K562 (cell line): ENCODE measurements around the gene MAD1L1. TPM values are rescaled to one million over a fixed set of nuclear protein-coding genes. Genes with fewer than 3 reads are reported as not detected.

Experiments
- ATAC-seq: fragments of 200-7000 bp; cut with Tn5 transposase; 3 replicates; pipeline ENCODE4 v1.9.1; 2020; ENCODE audit warnings: moderate library complexity
- BruUV-seq: library from RNA; stranded (reverse); fragments of 400-500 nt; replicated peaks from 2 replicates; lab custom pipeline; 2021; lab: Mats Ljungman, UMichigan
- CTCF ChIA-PET: fragments of 300-600 bp; formaldehyde crosslinking; extraction: SDS; loops from one replicate; lab custom pipeline; 2021; ENCODE audit warnings: low intra/inter-chr PET ratio; lab: Yijun Ruan, JAX
- POLR2A ChIA-PET: fragments of 300-600, 350-650 bp; sonication (Branson Sonifier 250); formaldehyde crosslinking; extraction: SDS; loops from one replicate; lab custom pipeline; 2021; ENCODE audit warnings: antibody characterized with exemption, inconsistent platforms; lab: Yijun Ruan, JAX
- DNase-seq, 4 experiments: peaks; one replicate each; pipeline versions ENCODE4 v3.0.0 to v3.0.0-alpha.2; 2011 to 2018; ENCODE audit warnings: low spot score in 3 of 4, mixed read lengths in 3 of 4; ENCODE audit errors: extremely low read depth in 1 of 4
- FAIRE-seq: peaks from 2 replicates; lab custom pipeline; 2011; peaks lifted over from hg19 to GRCh38; lab: Jason Lieb, UNC
- H2AFZ ChIP-seq: 2 replicates; pipeline ENCODE4 v1.6.0; 2011; ENCODE audit warnings: low read depth, low read length, control low read depth, inconsistent platforms
- H3K27ac ChIP-seq: fragments of 200-600 bp; 3 replicates; pipeline ENCODE4 v1.8.0; 2011; ENCODE audit warnings: low read depth, mild to moderate bottlenecking, control low read depth, inconsistent platforms, low read length, moderate library complexity, mixed read lengths; ENCODE audit errors: extremely low read depth
- H3K27me3 ChIP-seq, 2 experiments: fragments of 300-600 bp in 1 of 2; 2 replicates in 1 of 2; 3 replicates in 1 of 2; pipeline versions ENCODE4 v1.6.0 to v1.8.0; 2011; ENCODE audit warnings: inconsistent platforms in 2 of 2, low read length in 2 of 2, mild to moderate bottlenecking in 1 of 2, mixed read lengths in 1 of 2, moderate library complexity in 1 of 2; ENCODE audit not compliant: control insufficient read depth in 2 of 2, insufficient read depth in 2 of 2
- H3K36me3 ChIP-seq: fragments of 300-600 bp; 3 replicates; pipeline ENCODE4 v1.8.0; 2011; ENCODE audit warnings: mild to moderate bottlenecking, low read length, inconsistent platforms; ENCODE audit not compliant: control insufficient read depth, insufficient read depth
- H3K4me1 ChIP-seq, 2 experiments: fragments of 200-600 bp in 1 of 2; replicated peaks in 1 of 2; 2 replicates in 1 of 2; 3 replicates in 1 of 2; pipeline versions ENCODE4 v1.5.1 to v1.8.0; 2011; ENCODE audit warnings: inconsistent platforms in 2 of 2, low read length in 2 of 2, mild to moderate bottlenecking in 1 of 2, mixed read lengths in 1 of 2, moderate library complexity in 1 of 2; ENCODE audit not compliant: control insufficient read depth in 2 of 2, insufficient read depth in 2 of 2
- H3K4me2 ChIP-seq: 2 replicates; pipeline ENCODE4 v1.6.1; 2011; ENCODE audit warnings: low read length, control low read depth, inconsistent platforms, mixed read lengths; ENCODE audit not compliant: insufficient read depth
- H3K4me3 ChIP-seq: fragments of 200-600 bp; sonication (generic), shearing (Covaris generic); 2 replicates; pipeline ENCODE4 v1.5.1; 2016; ENCODE audit warnings: control low read depth, inconsistent platforms
- H3K79me2 ChIP-seq: fragments of 200-600 bp; 3 replicates; pipeline ENCODE4 v1.8.0; 2011; ENCODE audit warnings: low read length, inconsistent platforms; ENCODE audit not compliant: control insufficient read depth, insufficient read depth
- H3K9ac ChIP-seq, 2 experiments: 2 replicates each; pipeline versions ENCODE4 v1.6.0 to v1.6.1; 2011; ENCODE audit warnings: low read depth in 2 of 2, low read length in 2 of 2, control low read depth in 1 of 2, inconsistent platforms in 1 of 2, mild to moderate bottlenecking in 1 of 2, mixed read lengths in 1 of 2; ENCODE audit not compliant: insufficient read depth in 1 of 2
- H3K9me1 ChIP-seq: one replicate; pipeline ENCODE4 v1.6.0; 2011; ENCODE audit warnings: inconsistent platforms, mild to moderate bottlenecking, low read length, moderate library complexity; ENCODE audit not compliant: control insufficient read depth, insufficient read depth
- H3K9me3 ChIP-seq: replicated peaks from 2 replicates; pipeline ENCODE4 v1.5.1; 2011; ENCODE audit warnings: low read depth, low read length, inconsistent platforms; ENCODE audit not compliant: control insufficient read depth, insufficient read depth
- H4K20me1 ChIP-seq: replicated peaks from 2 replicates; pipeline ENCODE4 v1.6.1; 2011; ENCODE audit warnings: low read length, inconsistent platforms, mixed read lengths; ENCODE audit not compliant: control insufficient read depth, insufficient read depth
- ADNP ChIP-seq: fragments of 200-800 bp; sonication (Bioruptor generic); IDR thresholded peaks from 2 replicates; pipeline ENCODE4 v1.6.1; 2016; ENCODE audit warnings: missing genetic modification characterization, missing compliant biosample characterization
- ARID1B ChIP-seq: fragments of 450-650 bp; IDR thresholded peaks from 2 replicates; pipeline ENCODE4 v1.6.1; 2016; ENCODE audit warnings: antibody characterized with exemption, mild to moderate bottlenecking, inconsistent platforms
- CEBPB ChIP-seq: fragments of 450-650 bp; IDR thresholded peaks from 2 replicates; pipeline ENCODE4 v1.6.1; 2016; ENCODE audit warnings: missing genetic modification characterization, missing compliant biosample characterization
- CEBPG ChIP-seq, 3 experiments: fragments of 200-800 bp in 1 of 3; sonication (Bioruptor generic) in 1 of 3; sonication (generic) in 1 of 3; formaldehyde crosslinking in 1 of 3; IDR thresholded peaks in 2 of 3; conservative IDR thresholded peaks in 1 of 3; 2 replicates each; pipeline versions ENCODE4 v1.6.1 to v1.8.0; 2016 to 2022; ENCODE audit warnings: missing compliant biosample characterization in 2 of 3, missing genetic modification characterization in 2 of 3, mild to moderate bottlenecking in 1 of 3, missing genetic modification reagents in 1 of 3
- DMBX1 ChIP-seq: fragments of 250-450 bp; sonication (Bioruptor Pico); IDR thresholded peaks from 2 replicates; pipeline ENCODE4 v1.8.0; 2022; ENCODE audit warnings: inconsistent platforms, mild to moderate bottlenecking, moderate library complexity, borderline replicate concordance
- FOXK2 ChIP-seq, 2 experiments: fragments of 450-650 bp; IDR thresholded peaks in 1 of 2; conservative IDR thresholded peaks in 1 of 2; 2 replicates each; pipeline ENCODE4 v1.6.1; 2016; ENCODE audit warnings: low read depth in 2 of 2, mild to moderate bottlenecking in 1 of 2
- HINFP ChIP-seq: fragments of 450-650 bp; conservative IDR thresholded peaks from 2 replicates; pipeline ENCODE4 v1.6.1; 2016; ENCODE audit warnings: missing genetic modification characterization, low read depth, mild to moderate bottlenecking, control low read depth, missing compliant biosample characterization
- JUND ChIP-seq, 2 experiments: IDR thresholded peaks; 2 replicates in 1 of 2; 3 replicates in 1 of 2; pipeline ENCODE4 v1.6.1; 2011; ENCODE audit warnings: borderline replicate concordance in 2 of 2, low read depth in 2 of 2, low read length in 2 of 2, improper control_type of control experiment in 1 of 2, missing biosample characterization in 1 of 2, missing genetic modification characterization in 1 of 2, missing genetic modification reagents in 1 of 2
- SMARCA5 ChIP-seq: fragments of 450-650 bp; IDR thresholded peaks from 2 replicates; pipeline ENCODE4 v1.6.1; 2016
- VEZF1 ChIP-seq: fragments of 200-800 bp; sonication (Bioruptor generic); IDR thresholded peaks from 2 replicates; pipeline ENCODE4 v1.6.1; 2017; ENCODE audit warnings: missing genetic modification characterization, missing compliant biosample characterization
- WGBS: fragments of 100-300 bp; shearing (Covaris generic); methylation state at CpG from one replicate; pipeline ENCODE4 v1.1.6; 2016; ENCODE audit warnings: low coverage, mixed read lengths; ENCODE audit not compliant: insufficient coverage; ENCODE audit errors: missing lambda C conversion rate; 5-methylcytosine and 5-hydroxymethylcytosine counted together
- in situ Hi-C: fragments of 300-500 bp; cut with MboI; formaldehyde crosslinking; loops from 4 replicates; pipeline ENCODE4 v1.15.0; 2018; ENCODE audit warnings: inconsistent platforms, mixed read lengths
- intact Hi-C: fragments of 100-400 bp; cut with micrococcal nuclease; formaldehyde crosslinking; loops from 2 replicates; pipeline ENCODE4 v1.14.2; 2022
- polyA plus RNA-seq, 8 experiments: library from polyadenylated mRNA; depleted of rRNA in 4 of 8; stranded (reverse) in 5 of 8; unstranded in 3 of 8; fragments of >200 nt; fragmentation: Nextera tagmentation in 2 of 8; fragmentation: Illumina TruSeq in 1 of 8; extraction: Ambion mirVana in 2 of 8; extraction: Trizol in 1 of 8; gene quantifications; 2 replicates each; pipeline versions ENCODE4 v1.2.1 to v1.2.3, GENCODE V29; 2011 to 2014; ENCODE audit warnings: inconsistent platforms in 1 of 8, missing spikeins in 1 of 8
- total RNA-seq, 7 experiments: library from RNA; depleted of rRNA in 6 of 7; stranded (reverse); fragments of >200 nt in 6 of 7; fragmentation: Illumina TruSeq in 2 of 7; extraction: Trizol in 2 of 7; gene quantifications; 2 replicates each; pipeline versions ENCODE4 v1.2.1 to v1.2.3, GENCODE V29; 2011 to 2021; ENCODE audit warnings: low replicate concordance in 1 of 7
- TF ChIP-seq, protein P1 (sequence below), 2 experiments: fragments of 200-800 bp in 1 of 2; sonication (Bioruptor generic) in 1 of 2; sonication (generic) in 1 of 2; formaldehyde crosslinking in 1 of 2; IDR thresholded peaks in 1 of 2; conservative IDR thresholded peaks in 1 of 2; 2 replicates each; pipeline versions ENCODE4 v1.5.0 to v1.6.1; 2016 to 2020; ENCODE audit warnings: missing compliant biosample characterization in 1 of 2, missing genetic modification characterization in 1 of 2, missing genetic modification reagents in 1 of 2
- TF ChIP-seq, protein P2 (sequence below): fragments of 250-450 bp; sonication (Bioruptor Pico); IDR thresholded peaks from 2 replicates; pipeline ENCODE4 v1.9.0; 2021; ENCODE audit warnings: mild to moderate bottlenecking, inconsistent platforms

The MAD1L1 gene
- total and polyA plus RNA-seq, 9 of the 15 experiments (the other 6 are each of a cell fraction or from before 2014, with no cell fraction given), result 1.7 to 89.7 (median 18.0) TPM

DNA sequence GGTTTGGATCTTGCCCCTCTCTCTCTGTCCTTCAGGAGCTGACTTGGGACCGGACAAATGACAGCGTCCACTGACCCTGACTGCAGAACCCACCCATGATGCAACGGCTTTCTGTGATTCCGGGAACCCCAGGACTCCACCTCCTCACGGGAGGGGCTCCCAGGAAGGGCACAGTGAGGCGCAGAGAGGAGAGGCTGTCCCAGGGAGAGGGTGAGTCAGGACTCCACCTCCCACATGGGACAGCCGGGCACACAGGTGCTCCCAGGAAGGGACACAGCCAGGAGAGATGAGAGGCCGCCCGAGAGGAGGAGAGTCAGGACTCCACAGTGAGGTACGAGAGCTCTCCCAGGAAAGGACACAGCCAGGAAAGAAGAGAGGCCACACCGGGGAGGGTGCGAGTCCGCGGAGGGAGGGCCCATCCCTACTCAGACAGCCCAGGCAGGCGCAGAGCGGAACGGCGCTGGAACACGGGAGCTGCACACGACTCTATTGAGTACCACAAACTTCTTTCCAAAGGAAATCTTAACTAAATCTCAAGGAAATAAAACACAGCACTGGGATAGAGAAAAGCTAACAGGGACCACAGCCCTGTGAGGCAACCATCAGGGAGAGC is 162.5 kb downstream of the MAD1L1 start:
- ATAC-seq (peak; percentile 95), FAIRE-seq (peak; percentile 79), DNase-seq (peak; percentile 74 to 81 (median 78))
- CTCF ChIA-PET, result no interaction called here
- intact Hi-C loops (no loop called here), in situ Hi-C loops (no loop called here)
- Histone ChIP-seq H2AFZ (peak overlapping the region; percentile 11), H3K79me2 (0 out of 3 replicates have a peak, but pooled peaks cover 5% of the 10 kb centered on the region), H4K20me1 (no peaks in the 10 kb centered on the region), H3K9ac (peak overlapping the region in 1 of 2 experiments; percentile 84; a peak in 2 of 4 replicates), H3K9me1 (no peaks in the 10 kb centered on the region), H3K9me3 (no peaks in the 10 kb centered on the region), H3K4me1 (peaks cover 11 to 61% of the 10 kb centered on the region in 2 experiments), H3K27ac (peak overlapping the region; percentile 60; the same call in 2 of the 3 replicates), H3K27me3 (no peaks in the 10 kb centered on the region), H3K36me3 (peaks cover 12% of the 10 kb centered on the region; the same call in 2 of the 3 replicates), H3K4me2 (peak overlapping the region; percentile 45), H3K4me3 (no peak overlapping the region)
- POLR2A ChIA-PET, result interaction anchor here (0.6 kb wide), 1 partner anchor 111 kb away, joined by 4 read pairs; no protein-coding TSS in a partner anchor
- BruUV-seq, result no TSS peak
- WGBS, result 20% methylated on average over 19 of the region's 20 CpGs
- TF ChIP-seq SMARCA5 (no peak), ADNP (tag) (no peak), DMBX1 (CRISPR knock-in tag) (no peak), CEBPB (tag) (peak; percentile 71), FOXK2 (conservative IDR thresholded peaks at IDR 0.05 in 1 of 2, IDR thresholded peaks at IDR 0.05 in 1 of 2; ENCODE audit: low read depth in 2 of 2) (no peak), JUND (IDR thresholded peaks at IDR 0.05; ENCODE audit: borderline replicate concordance, low read depth, low read length) (peak; percentile 68), JUND (tag; IDR thresholded peaks at IDR 0.05; ENCODE audit: borderline replicate concordance, low read depth, low read length) (peak; percentile 56; the same call in 1 of the 3 replicates), VEZF1 (CRISPR knock-in tag) (peak; percentile 51; the same call in 1 of the 2 replicates), ARID1B (peak; percentile 24; the same call in 1 of the 2 replicates), CEBPG (CRISPR knock-in tag; IDR thresholded peaks at IDR 0.05) (no peak), CEBPG (tag; conservative IDR thresholded peaks at IDR 0.05 in 1 of 2, IDR thresholded peaks at IDR 0.05 in 1 of 2) (peak in 1 of 2 experiments; percentile 64; a peak in 2 of 4 replicates), HINFP (tag) (no peak)
- TF ChIP-seq, protein P1, sequence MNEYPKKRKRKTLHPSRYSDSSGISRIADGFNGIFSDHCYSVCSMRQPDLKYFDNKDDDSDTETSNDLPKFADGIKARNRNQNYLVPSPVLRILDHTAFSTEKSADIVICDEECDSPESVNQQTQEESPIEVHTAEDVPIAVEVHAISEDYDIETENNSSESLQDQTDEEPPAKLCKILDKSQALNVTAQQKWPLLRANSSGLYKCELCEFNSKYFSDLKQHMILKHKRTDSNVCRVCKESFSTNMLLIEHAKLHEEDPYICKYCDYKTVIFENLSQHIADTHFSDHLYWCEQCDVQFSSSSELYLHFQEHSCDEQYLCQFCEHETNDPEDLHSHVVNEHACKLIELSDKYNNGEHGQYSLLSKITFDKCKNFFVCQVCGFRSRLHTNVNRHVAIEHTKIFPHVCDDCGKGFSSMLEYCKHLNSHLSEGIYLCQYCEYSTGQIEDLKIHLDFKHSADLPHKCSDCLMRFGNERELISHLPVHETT (CRISPR knock-in tag; conservative IDR thresholded peaks at IDR 0.05 in 1 of 2, IDR thresholded peaks at IDR 0.05 in 1 of 2), result no peak
- TF ChIP-seq, protein P2, sequence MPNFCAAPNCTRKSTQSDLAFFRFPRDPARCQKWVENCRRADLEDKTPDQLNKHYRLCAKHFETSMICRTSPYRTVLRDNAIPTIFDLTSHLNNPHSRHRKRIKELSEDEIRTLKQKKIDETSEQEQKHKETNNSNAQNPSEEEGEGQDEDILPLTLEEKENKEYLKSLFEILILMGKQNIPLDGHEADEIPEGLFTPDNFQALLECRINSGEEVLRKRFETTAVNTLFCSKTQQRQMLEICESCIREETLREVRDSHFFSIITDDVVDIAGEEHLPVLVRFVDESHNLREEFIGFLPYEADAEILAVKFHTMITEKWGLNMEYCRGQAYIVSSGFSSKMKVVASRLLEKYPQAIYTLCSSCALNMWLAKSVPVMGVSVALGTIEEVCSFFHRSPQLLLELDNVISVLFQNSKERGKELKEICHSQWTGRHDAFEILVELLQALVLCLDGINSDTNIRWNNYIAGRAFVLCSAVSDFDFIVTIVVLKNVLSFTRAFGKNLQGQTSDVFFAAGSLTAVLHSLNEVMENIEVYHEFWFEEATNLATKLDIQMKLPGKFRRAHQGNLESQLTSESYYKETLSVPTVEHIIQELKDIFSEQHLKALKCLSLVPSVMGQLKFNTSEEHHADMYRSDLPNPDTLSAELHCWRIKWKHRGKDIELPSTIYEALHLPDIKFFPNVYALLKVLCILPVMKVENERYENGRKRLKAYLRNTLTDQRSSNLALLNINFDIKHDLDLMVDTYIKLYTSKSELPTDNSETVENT, result no peak
